ENCODE results near the gene CDC20B. TPM values are rescaled to one million over a fixed set of nuclear protein-coding genes. Genes with fewer than 3 reads are reported as not detected.

The CDC20B gene
- polyA plus RNA-seq, 2 of the 4 experiments (the other 2 are of a cell fraction) = 0.05 TPM; not detected in 1

DNA sequence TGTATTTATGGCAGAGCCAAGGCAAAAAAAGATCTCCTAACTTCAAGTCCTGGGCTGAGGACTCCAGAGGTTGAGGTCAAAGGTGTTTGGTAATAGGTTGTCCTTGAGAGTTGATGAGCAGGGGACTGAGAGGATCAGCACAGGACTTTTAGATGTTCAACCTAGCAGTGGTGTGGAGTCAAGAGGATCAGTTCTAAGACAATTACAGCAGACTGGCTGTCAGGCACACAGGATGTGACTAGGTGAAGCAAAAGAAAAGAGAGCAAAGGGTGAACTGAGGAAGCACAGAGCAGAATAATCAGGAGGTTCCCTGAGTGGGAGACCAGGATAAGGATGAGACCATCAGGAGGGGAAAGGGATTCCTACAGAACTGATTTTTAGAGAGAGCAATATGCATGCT, 59.6 kb downstream of the CDC20B start:
- FAIRE-seq = no peak
- CTCF ChIA-PET = no interaction called here

GRCh38 chr5:55110217-55110616, 62.8 kb downstream of the CDC20B start:
- Histone ChIP-seq H3K27ac (no peak overlapping the region), H3K4me3 (no peak overlapping the region), H3K4me2 (no peak overlapping the region), H3K9me3 (no peaks in the 10 kb centered on the region), H3K4me1 (no peaks in the 10 kb centered on the region)
- ChIA-PET POLR2A (no interaction called here), CTCF (no interaction called here)
- FAIRE-seq (no peak), DNase-seq (ENCODE audit: low read depth in 1 of 2, low spot score in 1 of 2) (no peak), ATAC-seq (no peak)
- TF ChIP-seq E2F6 (IDR thresholded peaks at IDR 0.05; ENCODE audit: borderline replicate concordance, low read depth) = no peak
- TF ChIP-seq, protein P1, sequence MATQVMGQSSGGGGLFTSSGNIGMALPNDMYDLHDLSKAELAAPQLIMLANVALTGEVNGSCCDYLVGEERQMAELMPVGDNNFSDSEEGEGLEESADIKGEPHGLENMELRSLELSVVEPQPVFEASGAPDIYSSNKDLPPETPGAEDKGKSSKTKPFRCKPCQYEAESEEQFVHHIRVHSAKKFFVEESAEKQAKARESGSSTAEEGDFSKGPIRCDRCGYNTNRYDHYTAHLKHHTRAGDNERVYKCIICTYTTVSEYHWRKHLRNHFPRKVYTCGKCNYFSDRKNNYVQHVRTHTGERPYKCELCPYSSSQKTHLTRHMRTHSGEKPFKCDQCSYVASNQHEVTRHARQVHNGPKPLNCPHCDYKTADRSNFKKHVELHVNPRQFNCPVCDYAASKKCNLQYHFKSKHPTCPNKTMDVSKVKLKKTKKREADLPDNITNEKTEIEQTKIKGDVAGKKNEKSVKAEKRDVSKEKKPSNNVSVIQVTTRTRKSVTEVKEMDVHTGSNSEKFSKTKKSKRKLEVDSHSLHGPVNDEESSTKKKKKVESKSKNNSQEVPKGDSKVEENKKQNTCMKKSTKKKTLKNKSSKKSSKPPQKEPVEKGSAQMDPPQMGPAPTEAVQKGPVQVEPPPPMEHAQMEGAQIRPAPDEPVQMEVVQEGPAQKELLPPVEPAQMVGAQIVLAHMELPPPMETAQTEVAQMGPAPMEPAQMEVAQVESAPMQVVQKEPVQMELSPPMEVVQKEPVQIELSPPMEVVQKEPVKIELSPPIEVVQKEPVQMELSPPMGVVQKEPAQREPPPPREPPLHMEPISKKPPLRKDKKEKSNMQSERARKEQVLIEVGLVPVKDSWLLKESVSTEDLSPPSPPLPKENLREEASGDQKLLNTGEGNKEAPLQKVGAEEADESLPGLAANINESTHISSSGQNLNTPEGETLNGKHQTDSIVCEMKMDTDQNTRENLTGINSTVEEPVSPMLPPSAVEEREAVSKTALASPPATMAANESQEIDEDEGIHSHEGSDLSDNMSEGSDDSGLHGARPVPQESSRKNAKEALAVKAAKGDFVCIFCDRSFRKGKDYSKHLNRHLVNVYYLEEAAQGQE (IDR thresholded peaks at IDR 0.05) = no peak
- no peak for TF ChIP-seq KDM5A (IDR thresholded peaks at IDR 0.05)
- WGBS (ENCODE audit: missing lambda C conversion rate) = 64% methylated on average over 2 of the region's 2 CpGs

More for the DNA sequence above, 59.6 kb downstream of the CDC20B start:
- DNase-seq (ENCODE audit: low read depth in 1 of 2, low spot score in 1 of 2) (no peak), ATAC-seq (no peak)
- no peak for TF ChIP-seq FOSB (CRISPR knock-in tag; IDR thresholded peaks at IDR 0.05)
- no peak for TF ChIP-seq TFCP2L1 (CRISPR knock-in tag; IDR thresholded peaks at IDR 0.05)
- no peak for TF ChIP-seq ZC3H11A (IDR thresholded peaks at IDR 0.05)
- no peak for TF ChIP-seq HDAC2 (IDR thresholded peaks at IDR 0.05)
- no peak for TF ChIP-seq RCOR1 (IDR thresholded peaks at IDR 0.05; ENCODE audit: low read depth, low read length)
- no peak for TF ChIP-seq PHF8 (IDR thresholded peaks at IDR 0.05; ENCODE audit: borderline replicate concordance, low read depth)
- TF ChIP-seq EHMT2 (IDR thresholded peaks at IDR 0.05; ENCODE audit: low read depth) = no peak
- TF ChIP-seq CHD4 (IDR thresholded peaks at IDR 0.05; ENCODE audit: borderline replicate concordance) = no peak
- TF ChIP-seq CTCF (IDR thresholded peaks at IDR 0.05) = no peak
- no peak for TF ChIP-seq ZFP36 (IDR thresholded peaks at IDR 0.05; ENCODE audit: borderline replicate concordance, partially characterized antibody)
- no peak for TF ChIP-seq ZNF302 (CRISPR knock-in tag; IDR thresholded peaks at IDR 0.05)
- TF ChIP-seq KDM5A (IDR thresholded peaks at IDR 0.05) = no peak
- no peak for TF ChIP-seq HOXB13 (CRISPR knock-in tag; IDR thresholded peaks at IDR 0.05; ENCODE audit: low read depth)
- TF ChIP-seq, protein P1 (IDR thresholded peaks at IDR 0.05) = no peak
- TF ChIP-seq ESRRA (IDR thresholded peaks at IDR 0.05; ENCODE audit: borderline replicate concordance, low read length) = no peak
- no peak for TF ChIP-seq CBX2 (IDR thresholded peaks at IDR 0.05; ENCODE audit: borderline replicate concordance, low read depth)
- TF ChIP-seq KDM1A (IDR thresholded peaks at IDR 0.05; ENCODE audit: low read depth) = no peak
- TF ChIP-seq ATOH8 (CRISPR knock-in tag; IDR thresholded peaks at IDR 0.05; ENCODE audit: low read depth) = no peak
- no peak for TF ChIP-seq RFX5 (IDR thresholded peaks at IDR 0.05)
- Histone ChIP-seq H3K4me2 (no peak overlapping the region), H3K9me3 (no peaks in the 10 kb centered on the region), H3K27ac (no peak overlapping the region), H3K4me3 (no peak overlapping the region), H3K4me1 (no peaks in the 10 kb centered on the region)
- POLR2A ChIA-PET = no interaction called here

All from A549 (cell line).